ENCODE measurements around the gene CACNA1C.
A peak's percentile ranks its signal among the peaks of the same experiment; 100 is the strongest.

CACNA1C gene

GRCh38 chr12:2580821-2581220 lies 528.0 kb downstream of the CACNA1C start:
- DNase-seq = no peak

- DNase-seq = no peak
Measured at GRCh38 chr12:2581293-2582045, 528.7 kb downstream of the CACNA1C start.

GRCh38 chr12:2582631-2583030 lies 529.8 kb downstream of the CACNA1C start:
- DNase-seq = no peak

GRCh38 chr12:2583091-2583497 lies 530.3 kb downstream of the CACNA1C start:
- DNase-seq = peak; percentile 36

GRCh38 chr12:2583642-2584401 lies 531.0 kb downstream of the CACNA1C start:
- no peak for DNase-seq

- no peak for DNase-seq
Measured at GRCh38 chr12:2586156-2587038, 533.6 kb downstream of the CACNA1C start.

GRCh38 chr12:2588345-2588744 lies 535.6 kb downstream of the CACNA1C start:
- DNase-seq = no peak

GRCh38 chr12:2589381-2589780 lies 536.6 kb downstream of the CACNA1C start:
- no peak for DNase-seq

- DNase-seq = no peak
Measured at GRCh38 chr12:2593045-2593444, 540.3 kb downstream of the CACNA1C start.

- no peak for DNase-seq
Measured at GRCh38 chr12:2596441-2596840, 543.7 kb downstream of the CACNA1C start.

GRCh38 chr12:2605301-2605700 lies 552.5 kb downstream of the CACNA1C start:
- no peak for DNase-seq

- DNase-seq = no peak
Measured at GRCh38 chr12:2606186-2606910, 553.6 kb downstream of the CACNA1C start.

GRCh38 chr12:2607881-2608607 lies 555.3 kb downstream of the CACNA1C start:
- DNase-seq = no peak

- DNase-seq = no peak
Measured at GRCh38 chr12:2608608-2608945, 555.8 kb downstream of the CACNA1C start.

GRCh38 chr12:2609020-2609419 lies 556.2 kb downstream of the CACNA1C start:
- DNase-seq = no peak

- no peak for DNase-seq
Measured at GRCh38 chr12:2610358-2610757, 557.6 kb downstream of the CACNA1C start.

GRCh38 chr12:2613326-2614073 lies 560.7 kb downstream of the CACNA1C start:
- DNase-seq = no peak

GRCh38 chr12:2614341-2614740 lies 561.6 kb downstream of the CACNA1C start:
- no peak for DNase-seq

GRCh38 chr12:2615665-2616402 lies 563.0 kb downstream of the CACNA1C start:
- DNase-seq = no peak

- DNase-seq = no peak
Measured at GRCh38 chr12:2616763-2617162, 564.0 kb downstream of the CACNA1C start.

GRCh38 chr12:2617365-2617764 lies 564.6 kb downstream of the CACNA1C start:
- DNase-seq = no peak
